ENCODE measurements around the gene RET. TPM values are rescaled to one million over a fixed set of nuclear protein-coding genes. Genes with fewer than 3 reads are reported as not detected.

The RET gene
- total RNA-seq, 1 experiment from 2014 or later: 21.4 TPM

DNA sequence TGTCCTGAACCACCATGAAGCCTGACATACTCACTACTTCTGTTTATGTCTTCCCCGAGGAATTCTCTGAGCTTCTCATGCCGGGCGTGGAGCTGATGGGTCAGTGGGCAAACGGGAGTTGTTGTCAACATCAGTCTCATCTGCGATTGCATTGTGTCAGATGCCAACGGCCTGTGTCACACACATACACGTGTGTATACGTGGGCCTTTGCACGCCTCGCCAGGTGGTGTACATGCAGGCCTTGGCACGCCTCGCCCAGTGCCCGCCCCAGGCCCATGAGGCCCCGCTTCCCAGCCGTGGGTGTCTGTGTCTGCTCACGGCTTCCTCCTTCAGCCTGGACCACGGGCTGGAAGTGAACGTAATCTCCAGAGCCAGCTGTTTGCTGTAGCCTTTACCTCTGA, 53.9 kb downstream of the RET start:
- ATAC-seq (no peak), DNase-seq (ENCODE audit: low spot score) (no peak)
- TF ChIP-seq FOXK1 (CRISPR knock-in tag; IDR thresholded peaks at IDR 0.05) (no peak), ZNF512 (CRISPR knock-in tag; IDR thresholded peaks at IDR 0.05; ENCODE audit: borderline replicate concordance) (no peak), E2F4 (CRISPR knock-in tag; IDR thresholded peaks at IDR 0.05; ENCODE audit: borderline replicate concordance, low read depth) (no peak), ATF2 (CRISPR knock-in tag; IDR thresholded peaks at IDR 0.05; ENCODE audit: borderline replicate concordance, low read depth) (no peak), ZNF219 (CRISPR knock-in tag; IDR thresholded peaks at IDR 0.05; ENCODE audit: borderline replicate concordance) (no peak), RELA (CRISPR knock-in tag; IDR thresholded peaks at IDR 0.05; ENCODE audit: borderline replicate concordance) (no peak), ZNF138 (CRISPR knock-in tag; conservative IDR thresholded peaks at IDR 0.05) (no peak), SMAD4 (CRISPR knock-in tag; IDR thresholded peaks at IDR 0.05) (no peak), ZNF396 (CRISPR knock-in tag; IDR thresholded peaks at IDR 0.05; ENCODE audit: borderline replicate concordance) (no peak)
- CTCF ChIA-PET: interaction anchor here (0.7 kb wide), 1 partner anchor 71 kb away, joined by 3 read pairs; no protein-coding TSS in a partner anchor
- H3K36me3 Mint-ChIP-seq: no peaks in the 10 kb centered on the region
- peaks cover 4% of the 10 kb centered on the region; the same call in 1 of the 2 replicates for H3K4me1 Mint-ChIP-seq
- H3K4me3 Mint-ChIP-seq: no peak overlapping the region
- H3K27me3 Mint-ChIP-seq (ENCODE audit: low read depth): no peaks in the 10 kb centered on the region; the same call in 1 of the 2 replicates
- no peak overlapping the region for H3K27ac Mint-ChIP-seq
- POLR2A ChIA-PET: no interaction called here
- no peaks in the 10 kb centered on the region for H3K9me3 Mint-ChIP-seq

DNA sequence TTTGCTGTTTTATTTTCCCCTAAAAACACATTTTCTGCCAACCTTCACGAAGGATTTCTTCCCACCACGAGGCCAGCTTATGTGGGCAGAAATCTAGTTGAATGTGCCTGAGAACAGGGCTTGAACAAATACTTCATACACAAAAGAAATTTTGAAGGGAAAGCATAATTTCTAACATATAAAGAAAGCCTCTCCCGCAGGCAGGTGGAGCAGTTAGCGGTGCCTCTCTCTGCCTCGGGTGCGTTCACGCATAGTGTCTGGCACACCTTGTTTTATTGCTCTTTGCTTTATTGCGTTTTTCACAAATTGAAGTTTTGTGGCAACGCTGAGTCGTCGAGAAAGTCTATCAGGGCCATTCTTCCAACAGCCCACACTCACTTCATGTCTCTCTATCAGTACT, 54.4 kb downstream of the RET start:
- TF ChIP-seq CBFB (CRISPR knock-in tag; IDR thresholded peaks at IDR 0.05; ENCODE audit: low read depth): no peak
- TF ChIP-seq, protein P1, sequence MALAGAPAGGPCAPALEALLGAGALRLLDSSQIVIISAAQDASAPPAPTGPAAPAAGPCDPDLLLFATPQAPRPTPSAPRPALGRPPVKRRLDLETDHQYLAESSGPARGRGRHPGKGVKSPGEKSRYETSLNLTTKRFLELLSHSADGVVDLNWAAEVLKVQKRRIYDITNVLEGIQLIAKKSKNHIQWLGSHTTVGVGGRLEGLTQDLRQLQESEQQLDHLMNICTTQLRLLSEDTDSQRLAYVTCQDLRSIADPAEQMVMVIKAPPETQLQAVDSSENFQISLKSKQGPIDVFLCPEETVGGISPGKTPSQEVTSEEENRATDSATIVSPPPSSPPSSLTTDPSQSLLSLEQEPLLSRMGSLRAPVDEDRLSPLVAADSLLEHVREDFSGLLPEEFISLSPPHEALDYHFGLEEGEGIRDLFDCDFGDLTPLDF (CRISPR knock-in tag; IDR thresholded peaks at IDR 0.05): no peak
- TF ChIP-seq HMGXB4 (CRISPR knock-in tag; IDR thresholded peaks at IDR 0.05): no peak
- TF ChIP-seq GTF2I (CRISPR knock-in tag; conservative IDR thresholded peaks at IDR 0.05): no peak
- TF ChIP-seq, protein P2, sequence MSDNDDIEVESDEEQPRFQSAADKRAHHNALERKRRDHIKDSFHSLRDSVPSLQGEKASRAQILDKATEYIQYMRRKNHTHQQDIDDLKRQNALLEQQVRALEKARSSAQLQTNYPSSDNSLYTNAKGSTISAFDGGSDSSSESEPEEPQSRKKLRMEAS (CRISPR knock-in tag; IDR thresholded peaks at IDR 0.05): no peak
- no peak for TF ChIP-seq OVOL2 (CRISPR knock-in tag; IDR thresholded peaks at IDR 0.05; ENCODE audit: borderline replicate concordance)
- Mint-ChIP-seq H3K36me3 (no peaks in the 10 kb centered on the region), H3K9me3 (no peaks in the 10 kb centered on the region), H3K4me3 (no peak overlapping the region), H3K27me3 (ENCODE audit: low read depth) (peaks cover 3% of the 10 kb centered on the region), H3K4me1 (peaks cover 4% of the 10 kb centered on the region; the same call in 1 of the 2 replicates), H3K27ac (no peak overlapping the region; the same call in 1 of the 2 replicates)
- ATAC-seq (no peak), DNase-seq (ENCODE audit: low spot score) (no peak)
- CTCF ChIA-PET: no interaction called here
- POLR2A ChIA-PET: no interaction called here
